ENCODE measurements around the gene RUVBL2.
"Not testable (repeated sequence)": the region's sequence is repeated elsewhere in the genome, so short reads cannot be mapped to it uniquely, and the experiment has no call there.

Gene RUVBL2

DNA sequence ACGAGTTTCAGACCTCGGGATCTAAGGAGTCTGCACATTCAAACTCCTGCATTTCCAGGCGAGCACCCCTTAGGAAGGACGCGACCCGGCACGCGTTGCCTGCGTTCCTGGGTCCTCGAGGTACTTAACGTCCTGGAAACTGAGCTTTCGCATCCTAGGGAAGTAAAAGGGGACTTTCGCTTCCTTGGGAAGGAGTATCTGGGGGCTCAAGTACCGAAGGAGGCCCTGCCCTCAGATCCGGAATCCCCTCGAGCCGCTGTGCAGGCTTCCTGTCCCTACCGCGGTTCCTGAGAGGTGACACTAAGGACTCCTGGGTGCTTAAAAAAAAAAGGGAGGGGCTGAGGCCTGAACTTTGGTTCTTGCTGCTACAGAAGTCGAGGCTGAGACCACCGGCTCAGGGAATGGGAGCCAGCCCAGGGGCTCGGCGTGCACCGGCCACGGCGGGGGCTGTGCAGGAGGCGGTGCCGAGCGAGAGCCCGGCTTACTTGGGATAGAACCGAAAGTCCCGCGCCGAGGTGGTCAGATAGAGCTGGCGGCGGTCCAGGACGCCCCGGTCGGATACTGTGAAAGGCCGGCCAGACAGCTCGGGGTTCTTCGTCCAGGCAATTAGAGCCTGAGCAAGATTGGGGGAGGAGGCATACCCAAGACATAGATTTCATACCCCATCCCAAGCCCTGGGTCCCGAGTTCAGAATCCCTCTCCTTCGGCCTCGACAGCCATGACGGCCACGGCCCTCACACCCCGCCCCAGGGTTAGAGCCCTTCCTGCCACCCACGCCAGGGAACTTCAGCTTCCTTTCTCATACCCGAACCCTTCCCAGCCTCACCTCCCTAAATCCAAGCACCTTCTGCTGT lies 24.9 kb downstream of the RUVBL2 start:
- peak; percentile 14 for DNase-seq

- DNase-seq = peak; percentile 50
These were observed 25.7 kb downstream of the RUVBL2 start for GRCh38 chr19:49019242-49019932.

GRCh38 chr19:49020342-49020741 lies 26.7 kb downstream of the RUVBL2 start:
- no peak for DNase-seq

DNA sequence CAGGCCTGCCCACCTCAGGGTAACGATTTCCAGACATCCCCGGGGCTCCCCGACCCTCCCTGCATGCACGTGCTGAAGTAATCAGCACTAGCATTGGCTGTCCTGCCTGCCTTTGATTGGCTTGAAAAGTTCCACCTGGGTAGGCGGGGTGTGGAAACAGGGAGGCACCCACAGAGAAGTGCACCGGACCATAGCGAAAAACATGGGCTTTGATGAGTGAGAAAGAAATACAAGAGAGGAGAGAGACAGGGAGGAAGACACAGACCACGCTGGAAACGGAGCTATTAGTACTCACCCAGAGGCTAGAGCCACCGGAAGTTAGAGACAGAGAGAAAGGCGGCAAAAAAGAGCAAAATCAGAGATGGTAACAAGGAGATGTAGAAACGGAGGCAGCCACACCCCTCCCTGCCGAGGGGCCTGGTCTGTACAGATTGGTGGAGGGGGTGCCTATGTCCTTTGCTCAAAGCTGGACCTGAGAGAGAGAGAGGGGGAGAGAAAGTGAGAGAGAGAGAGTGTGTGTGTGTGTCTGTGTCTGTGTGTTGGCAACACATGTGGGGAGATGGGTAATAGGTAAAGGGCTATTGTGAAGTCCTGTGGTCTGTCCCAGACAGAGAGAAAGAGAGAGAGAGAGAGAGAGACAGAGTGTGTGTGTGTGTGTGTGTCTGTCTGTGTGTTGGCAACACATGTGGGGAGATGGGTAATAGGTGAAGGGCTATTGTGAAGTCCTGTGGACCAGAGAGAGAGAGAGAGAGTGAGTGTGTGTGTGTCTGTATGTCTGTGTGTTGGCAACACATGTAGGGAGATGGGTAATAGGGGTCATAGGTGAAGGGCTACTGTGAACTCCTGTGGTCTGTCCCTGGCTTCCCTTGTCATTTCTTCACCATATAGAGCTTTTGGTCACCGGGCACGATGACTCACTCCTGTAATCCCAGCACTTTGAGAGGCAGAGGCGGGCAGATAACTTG lies 27.5 kb downstream of the RUVBL2 start:
- DNase-seq = peak; percentile 42

GRCh38 chr19:49022116-49022515 lies 28.4 kb downstream of the RUVBL2 start:
- no peak for DNase-seq

DNA sequence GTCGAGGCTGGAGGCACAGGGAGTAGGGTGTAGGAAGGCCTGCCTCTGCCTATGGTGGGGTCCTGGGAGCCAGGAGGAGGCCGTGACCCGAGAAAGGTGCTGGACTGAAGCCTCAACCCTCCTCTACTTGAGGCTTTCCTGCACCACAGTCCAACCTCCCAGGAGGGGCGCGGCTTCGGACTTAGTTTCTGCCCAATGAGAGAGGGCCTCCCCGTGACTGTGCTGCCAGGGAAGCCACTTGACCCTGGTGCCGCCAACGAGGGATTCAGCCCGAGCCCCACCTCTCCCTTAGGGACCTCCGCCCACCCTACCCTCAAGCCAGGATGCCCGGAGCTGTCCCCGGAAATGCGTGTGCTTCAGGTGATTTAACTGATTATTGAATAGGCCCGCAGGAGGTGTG lies 30.5 kb downstream of the RUVBL2 start, which contains the start of gene CGB3:
TSS of gene CGB3 (minus strand) at position 101 of the 400 bp plus-strand sequence. CDS start 362 bp downstream, outside the sequence.
- not testable (repeated sequence) for DNase-seq

- DNase-seq = not testable (repeated sequence)
These were observed 31.4 kb downstream of the RUVBL2 start for GRCh38 chr19:49025088-49025487.

DNA sequence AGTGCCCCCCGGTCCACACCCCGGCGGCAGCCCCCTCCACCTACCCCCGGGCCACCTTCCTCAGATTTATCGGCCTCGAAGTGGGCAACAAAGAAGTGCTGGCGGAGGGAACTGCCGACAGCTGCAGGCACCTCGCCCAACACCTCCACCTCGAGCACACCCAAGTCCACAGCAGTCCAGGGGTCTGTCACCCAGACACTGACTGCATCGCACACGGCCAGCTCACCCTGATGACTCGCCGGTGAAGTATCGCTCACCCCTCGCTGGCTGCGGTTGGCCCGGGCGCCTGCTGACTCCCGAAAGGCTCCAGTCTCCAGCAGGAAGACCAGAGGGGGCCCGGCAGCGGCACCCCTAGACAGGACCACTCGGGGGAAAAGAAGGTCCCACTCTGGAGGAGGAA lies 31.9 kb downstream of the RUVBL2 start:
- DNase-seq = peak; percentile 52

- not testable (repeated sequence) for DNase-seq
These were observed 35.0 kb downstream of the RUVBL2 start for GRCh38 chr19:49028686-49029085.

- peak; percentile 71 for DNase-seq
These were observed 36.1 kb downstream of the RUVBL2 start for GRCh38 chr19:49029749-49030148.

- not testable (repeated sequence) for DNase-seq
These were observed 36.6 kb downstream of the RUVBL2 start for GRCh38 chr19:49030323-49030722.

DNA sequence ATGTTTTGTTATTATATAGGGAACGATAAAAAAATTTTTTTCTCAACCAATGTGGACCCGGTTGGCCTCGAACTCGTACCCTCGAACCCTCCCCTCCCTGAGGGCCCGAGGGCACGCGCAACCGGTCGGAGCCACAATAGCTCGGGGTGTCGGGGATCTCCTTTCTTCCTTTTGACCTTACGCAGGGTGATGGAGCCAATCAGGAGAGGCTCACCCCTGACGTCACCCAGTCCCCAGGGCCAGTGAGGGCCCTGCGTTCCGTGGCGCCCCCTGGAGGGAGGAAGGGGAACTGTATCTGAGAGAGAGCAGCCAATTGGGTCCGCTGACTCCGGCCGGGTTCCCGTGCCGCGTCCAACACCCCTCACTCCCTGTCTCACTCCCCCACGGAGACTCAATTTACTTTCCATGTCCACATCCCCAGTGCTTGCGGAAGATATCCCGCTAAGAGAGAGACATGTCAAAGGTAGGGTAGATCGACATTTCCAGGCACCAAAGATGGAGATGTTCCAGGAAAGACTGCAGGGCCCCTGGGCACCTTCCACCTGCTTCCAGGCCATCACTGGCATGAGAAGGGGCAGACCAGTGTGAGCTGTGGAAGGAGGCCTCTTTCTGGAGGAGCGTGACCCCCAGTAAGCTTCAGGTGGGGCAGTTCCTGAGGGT lies 38.1 kb downstream of the RUVBL2 start, which contains the start of gene CGB2:
TSS of gene CGB2 (plus strand) at position 249 of the 660 bp plus-strand sequence. CDS start at position 455, 206 bp downstream.
- peak; percentile 28 for DNase-seq

DNA sequence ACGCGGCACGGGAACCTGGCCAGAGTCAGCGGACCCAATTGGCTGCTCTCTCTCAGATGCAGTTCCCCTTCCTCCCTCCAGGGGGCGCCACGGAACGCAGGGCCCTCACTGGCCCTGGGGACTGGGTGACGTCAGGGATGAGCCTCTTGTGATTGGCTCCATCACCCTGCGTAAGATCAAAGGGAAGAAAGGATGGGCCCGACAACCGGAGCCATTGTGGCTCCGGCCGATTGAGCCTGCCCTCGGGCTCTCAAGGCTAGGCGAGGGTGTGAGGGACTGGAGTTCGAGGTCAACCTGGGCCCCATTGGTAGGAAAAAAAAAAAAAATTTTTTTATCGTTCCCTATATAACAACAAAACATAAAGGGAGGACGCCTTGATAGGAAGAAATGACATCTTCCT lies 43.1 kb downstream of the RUVBL2 start, which contains the start of gene CGB1:
TSS of gene CGB1 (minus strand) at position 81 of the 400 bp plus-strand sequence. CDS start 184 bp downstream, outside the sequence.
- DNase-seq = not testable (repeated sequence)

DNA sequence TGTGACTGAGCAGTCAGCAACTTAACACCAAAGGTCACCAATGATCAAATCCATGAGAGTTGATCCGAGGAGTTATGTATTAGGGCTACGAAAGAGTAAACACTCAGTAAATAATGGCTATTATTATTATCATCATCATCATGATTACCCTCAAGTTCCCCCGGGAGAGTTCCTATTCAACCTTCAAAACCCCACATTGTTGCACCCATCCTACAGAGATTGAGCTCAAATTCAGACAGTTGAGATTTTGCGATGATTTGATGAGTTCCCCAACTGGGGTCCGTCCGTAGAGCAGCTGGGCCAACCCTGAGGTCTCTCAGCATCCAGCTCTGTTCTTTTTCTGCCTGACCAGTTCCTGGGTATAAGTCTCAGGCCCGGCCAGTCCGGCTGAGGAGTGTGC lies 44.4 kb downstream of the RUVBL2 start:
- not testable (repeated sequence) for DNase-seq

DNA sequence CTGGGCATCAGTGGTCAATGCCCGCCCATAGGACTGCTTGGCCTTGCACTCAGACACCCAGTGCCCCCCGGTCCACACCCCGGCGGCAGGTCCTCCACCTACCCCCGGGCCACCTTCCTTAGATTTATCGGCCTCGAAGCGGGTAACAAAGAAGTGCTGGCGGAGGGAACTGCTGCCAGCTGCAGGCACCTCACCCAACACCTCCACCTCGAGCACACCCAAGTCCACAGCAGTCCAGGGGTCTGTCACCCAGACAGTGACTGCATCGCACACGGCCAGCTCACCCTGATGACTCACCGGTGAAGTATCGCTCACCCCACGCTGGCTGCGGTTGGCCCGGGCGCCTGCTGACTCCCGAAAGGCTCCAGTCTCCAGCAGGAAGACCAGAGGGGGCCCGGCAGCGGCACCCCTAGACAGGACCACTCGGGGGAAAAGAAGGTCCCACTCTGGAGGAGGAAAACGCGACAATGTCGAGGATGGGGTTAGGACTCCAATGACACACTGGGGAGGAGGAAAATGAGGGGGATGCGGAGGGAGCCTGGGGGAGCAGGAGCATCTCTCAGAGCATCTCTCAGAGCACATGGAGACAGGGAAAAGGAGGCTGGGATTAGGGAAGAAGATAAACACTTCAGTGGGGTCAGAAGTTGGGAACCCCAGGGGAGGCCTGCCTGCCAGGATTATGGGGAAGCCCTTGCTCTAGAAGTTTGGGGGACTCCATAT lies 45.0 kb downstream of the RUVBL2 start:
- peak; percentile 80 for DNase-seq

DNA sequence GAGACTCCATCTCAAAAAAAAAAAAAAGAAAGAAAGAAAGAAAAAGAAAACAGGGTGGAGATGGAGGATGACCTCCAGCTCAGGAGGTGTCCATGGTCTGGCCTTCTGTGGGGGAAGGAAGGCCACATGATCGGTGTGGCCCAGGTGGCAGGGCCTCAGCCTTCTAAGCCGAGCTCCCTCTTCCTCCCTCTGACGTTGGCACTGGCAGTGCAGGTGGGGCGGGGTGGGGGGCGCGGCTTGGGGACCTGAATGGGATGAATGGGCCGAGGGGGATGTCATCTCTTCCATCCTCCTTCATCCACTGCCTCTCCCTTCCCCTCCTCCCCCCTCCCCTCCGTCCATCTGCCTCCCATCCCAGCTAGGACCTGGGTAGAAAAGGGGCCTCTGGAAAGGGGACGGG lies 46.0 kb downstream of the RUVBL2 start:
- DNase-seq = not testable (repeated sequence)

- DNase-seq = peak; percentile 49
These were observed 48.5 kb downstream of the RUVBL2 start for GRCh38 chr19:49042177-49042576.

GRCh38 chr19:49042666-49043065 lies 49.0 kb downstream of the RUVBL2 start:
- DNase-seq = not testable (repeated sequence)

GRCh38 chr19:49043548-49043947 lies 49.9 kb downstream of the RUVBL2 start, which contains the start of gene CGB5:
Gene CGB5, plus strand, starts transcription at chr19:49043848. Its CDS starts 362 bp downstream, at chr19:49044210.
- DNase-seq = not testable (repeated sequence)

DNA sequence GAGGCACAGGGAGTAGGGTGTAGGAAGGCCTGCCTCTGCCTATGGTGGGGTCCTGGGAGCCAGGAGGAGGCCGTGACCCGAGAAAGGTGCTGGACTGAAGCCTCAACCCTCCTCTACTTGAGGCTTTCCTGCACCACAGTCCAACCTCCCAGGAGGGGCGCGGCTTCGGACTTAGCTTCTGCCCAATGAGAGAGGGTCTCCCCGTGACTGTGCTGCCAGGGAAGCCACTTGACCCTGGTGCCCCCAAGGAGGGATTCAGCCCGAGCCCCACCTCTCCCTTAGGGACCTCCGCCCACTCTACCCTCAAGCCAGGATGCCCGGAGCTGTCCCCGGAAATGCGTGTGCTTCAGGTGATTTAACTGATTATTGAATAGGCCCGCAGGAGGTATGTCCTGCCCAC lies 55.3 kb downstream of the RUVBL2 start, which contains the start of gene CGB8:
TSS of gene CGB8 (minus strand) at position 101 of the 400 bp plus-strand sequence. CDS start 372 bp downstream, outside the sequence.
- not testable (repeated sequence) for DNase-seq

DNA sequence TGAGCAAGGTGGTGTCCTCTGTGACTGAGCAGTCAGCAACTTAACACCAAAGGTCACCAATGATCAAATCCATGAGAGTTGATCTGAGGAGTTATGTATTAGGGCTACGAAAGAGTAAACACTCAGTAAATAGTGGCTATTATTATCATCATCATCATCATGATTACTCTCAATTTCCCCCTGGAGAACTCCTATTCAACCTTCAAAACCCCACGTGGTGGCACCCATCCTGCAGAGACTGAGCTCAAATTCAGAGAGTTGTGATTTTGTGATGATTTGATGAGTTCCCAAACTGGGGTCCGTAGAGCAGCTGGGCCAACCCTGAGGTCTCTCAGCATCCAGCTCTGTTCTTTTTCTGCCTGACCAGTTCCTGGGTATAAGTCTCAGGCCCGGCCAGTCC lies 56.1 kb downstream of the RUVBL2 start:
- not testable (repeated sequence) for DNase-seq

Data from fibroblast of skin of right biceps (primary cell).